HepG2 (cell line): ENCODE measurements around the gene UBXN2A. TPM values are rescaled to one million over a fixed set of nuclear protein-coding genes. Genes with fewer than 3 reads are reported as not detected.

ENCODE experiments used
- GTF3A ChIP-seq: sonication (generic); formaldehyde crosslinking; conservative IDR thresholded peaks from 2 replicates; pipeline ENCODE4 v1.4.0; 2020; ENCODE audit warnings: mild to moderate bottlenecking, missing genetic modification reagents
- REL ChIP-seq: sonication (generic); formaldehyde crosslinking; conservative IDR thresholded peaks from 2 replicates; pipeline ENCODE4 v1.8.0; 2022; ENCODE audit warnings: mild to moderate bottlenecking, missing genetic modification reagents, moderate library complexity
- RFX5 ChIP-seq: IDR thresholded peaks from 2 replicates; pipeline ENCODE4 v1.6.1; 2011; ENCODE audit warnings: low read depth, low read length, improper control_type of control experiment
- SALL1 ChIP-seq: sonication (generic); formaldehyde crosslinking; IDR thresholded peaks from 2 replicates; pipeline ENCODE4 v1.8.0; 2022; ENCODE audit warnings: mild to moderate bottlenecking, missing genetic modification reagents
- ZBTB38 ChIP-seq: sonication (generic); formaldehyde crosslinking; IDR thresholded peaks from 2 replicates; pipeline ENCODE4 v1.5.1; 2020; ENCODE audit warnings: mild to moderate bottlenecking, missing genetic modification reagents
- ZNF138 ChIP-seq: sonication (generic); formaldehyde crosslinking; IDR thresholded peaks from 2 replicates; pipeline ENCODE4 v1.5.0; 2020; ENCODE audit warnings: mild to moderate bottlenecking, low read depth, missing genetic modification reagents
- ZNF44 ChIP-seq: sonication (generic); formaldehyde crosslinking; IDR thresholded peaks from 2 replicates; pipeline ENCODE4 v1.5.1; 2020; ENCODE audit warnings: mild to moderate bottlenecking, missing genetic modification reagents
- ZNF839 ChIP-seq: sonication (generic); formaldehyde crosslinking; IDR thresholded peaks from 2 replicates; pipeline ENCODE4 v1.4.0; 2020; ENCODE audit warnings: missing genetic modification reagents, mild to moderate bottlenecking, borderline replicate concordance
- polyA plus RNA-seq, 8 experiments: library from polyadenylated mRNA; depleted of rRNA in 3 of 8; stranded (reverse) in 7 of 8; unstranded in 1 of 8; fragments of >200 nt; fragmentation: Illumina TruSeq in 4 of 8; extraction: Trizol in 4 of 8; gene quantifications; 2 replicates each; pipeline versions ENCODE4 v1.2.1 to v1.2.3, GENCODE V29; 2011 to 2016; ENCODE audit warnings: low read depth in 4 of 8, missing spikeins in 1 of 8, mixed read lengths in 1 of 8; ENCODE audit not compliant: insufficient read depth in 1 of 8
- total RNA-seq, 5 experiments: library from RNA; depleted of rRNA; stranded (reverse); fragments of >200 nt; fragmentation: Illumina TruSeq; extraction: Trizol; gene quantifications; 2 replicates each; pipeline ENCODE4 v1.2.3, GENCODE V29; 2016; ENCODE audit warnings: low read depth in 1 of 5
- TF ChIP-seq, protein P1 (sequence below): sonication (generic); formaldehyde crosslinking; IDR thresholded peaks from 2 replicates; pipeline ENCODE4 v1.4.0; 2020; ENCODE audit warnings: missing genetic modification reagents, borderline replicate concordance
- TF ChIP-seq, protein P2 (sequence below): sonication (generic); formaldehyde crosslinking; IDR thresholded peaks from 2 replicates; pipeline ENCODE4 v1.5.1; 2020; ENCODE audit warnings: mild to moderate bottlenecking, missing genetic modification reagents, borderline replicate concordance
- TF ChIP-seq, protein P3 (sequence below): sonication (generic); formaldehyde crosslinking; IDR thresholded peaks from 2 replicates; pipeline ENCODE4 v1.4.0; 2020; ENCODE audit warnings: missing genetic modification reagents
- TF ChIP-seq, protein P4 (sequence below): sonication (generic); formaldehyde crosslinking; IDR thresholded peaks from 2 replicates; pipeline ENCODE4 v1.4.0; 2020; ENCODE audit warnings: missing genetic modification reagents

UBXN2A gene
- total and polyA plus RNA-seq, 2 of the 13 experiments (the other 11 are each of a cell fraction or from before 2014, with no cell fraction given): 8.3 to 20.9 TPM

DNA sequence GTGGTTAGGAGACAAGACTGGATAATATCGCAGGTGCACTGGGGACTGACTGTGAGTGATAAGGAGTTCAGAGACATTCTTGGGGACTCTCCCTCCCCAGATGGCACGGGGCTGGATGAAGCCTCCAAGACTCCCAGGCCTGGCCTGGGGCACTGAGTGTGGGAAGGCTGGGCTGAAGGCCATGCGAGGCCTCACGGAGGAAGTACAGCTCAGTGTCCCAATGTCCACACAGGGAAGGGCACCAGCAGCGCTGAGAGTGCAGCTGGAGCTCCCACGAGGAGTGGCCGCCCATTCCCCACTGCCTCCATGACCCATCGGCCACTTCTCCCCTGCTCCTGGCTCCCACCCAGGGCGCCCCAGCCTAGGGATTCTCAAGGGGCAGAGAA is 76.1 kb downstream of the UBXN2A start (continued):
- TF ChIP-seq REL (no peak), SALL1 (CRISPR knock-in tag) (no peak), RFX5 (peak; percentile 28; the same call in 1 of the 2 replicates), ZNF44 (CRISPR knock-in tag) (no peak), ZNF839 (CRISPR knock-in tag) (0 out of 2 replicates have a peak, but pooled peaks have one; percentile 3), ZNF138 (CRISPR knock-in tag) (no peak), GTF3A (CRISPR knock-in tag) (no peak), ZBTB38 (CRISPR knock-in tag) (no peak)
- TF ChIP-seq, protein P1, sequence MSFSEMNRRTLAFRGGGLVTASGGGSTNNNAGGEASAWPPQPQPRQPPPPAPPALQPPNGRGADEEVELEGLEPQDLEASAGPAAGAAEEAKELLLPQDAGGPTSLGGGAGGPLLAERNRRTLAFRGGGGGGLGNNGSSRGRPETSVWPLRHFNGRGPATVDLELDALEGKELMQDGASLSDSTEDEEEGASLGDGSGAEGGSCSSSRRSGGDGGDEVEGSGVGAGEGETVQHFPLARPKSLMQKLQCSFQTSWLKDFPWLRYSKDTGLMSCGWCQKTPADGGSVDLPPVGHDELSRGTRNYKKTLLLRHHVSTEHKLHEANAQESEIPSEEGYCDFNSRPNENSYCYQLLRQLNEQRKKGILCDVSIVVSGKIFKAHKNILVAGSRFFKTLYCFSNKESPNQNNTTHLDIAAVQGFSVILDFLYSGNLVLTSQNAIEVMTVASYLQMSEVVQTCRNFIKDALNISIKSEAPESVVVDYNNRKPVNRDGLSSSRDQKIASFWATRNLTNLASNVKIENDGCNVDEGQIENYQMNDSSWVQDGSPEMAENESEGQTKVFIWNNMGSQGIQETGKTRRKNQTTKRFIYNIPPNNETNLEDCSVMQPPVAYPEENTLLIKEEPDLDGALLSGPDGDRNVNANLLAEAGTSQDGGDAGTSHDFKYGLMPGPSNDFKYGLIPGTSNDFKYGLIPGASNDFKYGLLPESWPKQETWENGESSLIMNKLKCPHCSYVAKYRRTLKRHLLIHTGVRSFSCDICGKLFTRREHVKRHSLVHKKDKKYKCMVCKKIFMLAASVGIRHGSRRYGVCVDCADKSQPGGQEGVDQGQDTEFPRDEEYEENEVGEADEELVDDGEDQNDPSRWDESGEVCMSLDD (CRISPR knock-in tag): no peak
- TF ChIP-seq, protein P2, sequence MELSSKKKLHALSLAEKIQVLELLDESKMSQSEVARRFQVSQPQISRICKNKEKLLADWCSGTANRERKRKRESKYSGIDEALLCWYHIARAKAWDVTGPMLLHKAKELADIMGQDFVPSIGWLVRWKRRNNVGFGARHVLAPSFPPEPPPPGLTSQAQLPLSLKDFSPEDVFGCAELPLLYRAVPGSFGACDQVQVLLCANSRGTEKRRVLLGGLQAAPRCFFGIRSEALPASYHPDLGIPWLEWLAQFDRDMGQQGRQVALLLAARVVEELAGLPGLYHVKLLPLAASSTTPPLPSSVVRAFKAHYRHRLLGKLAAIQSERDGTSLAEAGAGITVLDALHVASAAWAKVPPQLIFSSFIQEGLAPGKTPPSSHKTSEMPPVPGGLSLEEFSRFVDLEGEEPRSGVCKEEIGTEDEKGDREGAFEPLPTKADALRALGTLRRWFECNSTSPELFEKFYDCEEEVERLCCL: no peak
- TF ChIP-seq, protein P3, sequence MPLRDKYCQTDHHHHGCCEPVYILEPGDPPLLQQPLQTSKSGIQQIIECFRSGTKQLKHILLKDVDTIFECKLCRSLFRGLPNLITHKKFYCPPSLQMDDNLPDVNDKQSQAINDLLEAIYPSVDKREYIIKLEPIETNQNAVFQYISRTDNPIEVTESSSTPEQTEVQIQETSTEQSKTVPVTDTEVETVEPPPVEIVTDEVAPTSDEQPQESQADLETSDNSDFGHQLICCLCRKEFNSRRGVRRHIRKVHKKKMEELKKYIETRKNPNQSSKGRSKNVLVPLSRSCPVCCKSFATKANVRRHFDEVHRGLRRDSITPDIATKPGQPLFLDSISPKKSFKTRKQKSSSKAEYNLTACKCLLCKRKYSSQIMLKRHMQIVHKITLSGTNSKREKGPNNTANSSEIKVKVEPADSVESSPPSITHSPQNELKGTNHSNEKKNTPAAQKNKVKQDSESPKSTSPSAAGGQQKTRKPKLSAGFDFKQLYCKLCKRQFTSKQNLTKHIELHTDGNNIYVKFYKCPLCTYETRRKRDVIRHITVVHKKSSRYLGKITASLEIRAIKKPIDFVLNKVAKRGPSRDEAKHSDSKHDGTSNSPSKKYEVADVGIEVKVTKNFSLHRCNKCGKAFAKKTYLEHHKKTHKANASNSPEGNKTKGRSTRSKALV (CRISPR knock-in tag): no peak
- TF ChIP-seq, protein P4, sequence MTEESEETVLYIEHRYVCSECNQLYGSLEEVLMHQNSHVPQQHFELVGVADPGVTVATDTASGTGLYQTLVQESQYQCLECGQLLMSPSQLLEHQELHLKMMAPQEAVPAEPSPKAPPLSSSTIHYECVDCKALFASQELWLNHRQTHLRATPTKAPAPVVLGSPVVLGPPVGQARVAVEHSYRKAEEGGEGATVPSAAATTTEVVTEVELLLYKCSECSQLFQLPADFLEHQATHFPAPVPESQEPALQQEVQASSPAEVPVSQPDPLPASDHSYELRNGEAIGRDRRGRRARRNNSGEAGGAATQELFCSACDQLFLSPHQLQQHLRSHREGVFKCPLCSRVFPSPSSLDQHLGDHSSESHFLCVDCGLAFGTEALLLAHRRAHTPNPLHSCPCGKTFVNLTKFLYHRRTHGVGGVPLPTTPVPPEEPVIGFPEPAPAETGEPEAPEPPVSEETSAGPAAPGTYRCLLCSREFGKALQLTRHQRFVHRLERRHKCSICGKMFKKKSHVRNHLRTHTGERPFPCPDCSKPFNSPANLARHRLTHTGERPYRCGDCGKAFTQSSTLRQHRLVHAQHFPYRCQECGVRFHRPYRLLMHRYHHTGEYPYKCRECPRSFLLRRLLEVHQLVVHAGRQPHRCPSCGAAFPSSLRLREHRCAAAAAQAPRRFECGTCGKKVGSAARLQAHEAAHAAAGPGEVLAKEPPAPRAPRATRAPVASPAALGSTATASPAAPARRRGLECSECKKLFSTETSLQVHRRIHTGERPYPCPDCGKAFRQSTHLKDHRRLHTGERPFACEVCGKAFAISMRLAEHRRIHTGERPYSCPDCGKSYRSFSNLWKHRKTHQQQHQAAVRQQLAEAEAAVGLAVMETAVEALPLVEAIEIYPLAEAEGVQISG (CRISPR knock-in tag): peak; percentile 13; the same call in 1 of the 2 replicates
